ENCODE results near the gene FRMD4A. TPM values are rescaled to one million over a fixed set of nuclear protein-coding genes. Genes with fewer than 3 reads are reported as not detected.

FRMD4A gene
- total RNA-seq, 2 experiments from 2014 or later, result 0.17 TPM; not detected in 1

DNA sequence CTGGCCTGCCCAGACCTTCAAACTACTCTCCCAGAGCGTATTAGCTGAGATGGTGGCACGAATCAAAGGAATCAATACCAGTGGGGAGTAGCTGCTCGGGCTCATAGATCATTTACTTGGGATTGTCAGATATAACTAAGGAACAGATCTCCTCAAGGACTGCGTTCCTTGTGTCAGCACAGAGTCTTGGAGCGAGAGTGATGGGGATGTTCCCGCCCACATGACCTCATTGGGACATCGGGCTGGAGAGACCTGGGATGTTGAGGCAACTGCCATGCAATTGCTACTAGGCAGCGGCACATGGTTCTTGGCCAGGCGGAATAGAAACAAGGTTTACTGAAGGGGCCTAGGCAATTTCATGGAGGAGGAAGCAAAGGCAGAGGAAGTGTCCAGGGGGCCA, 132.6 kb downstream of the FRMD4A start:
- no TSS peak for BruUV-seq (replicated peaks)

GRCh38 chr10:14196113-14196512, 134.6 kb downstream of the FRMD4A start:
- no peaks in the 10 kb centered on the region for H3K36me3 ChIP-seq (ENCODE audit: insufficient read depth, low read length)
- H3K9me3 ChIP-seq (ENCODE audit: low read length), result no peaks in the 10 kb centered on the region
- H4K20me1 ChIP-seq (ENCODE audit: insufficient read depth, low read length), result no peaks in the 10 kb centered on the region
- H3K4me3 ChIP-seq (ENCODE audit: low read depth, low read length, poor library complexity, severe bottlenecking), result no peak overlapping the region
- intact Hi-C loops (cut with micrococcal nuclease; ENCODE audit: unreplicated experiment), result loop anchor here (5.0 kb wide), 2 partner anchors 126 to 281 kb away; no protein-coding TSS in a partner anchor
- H3K4me1 ChIP-seq (ENCODE audit: insufficient read depth, low read length, poor library complexity, severe bottlenecking), result no peaks in the 10 kb centered on the region
- H3K9me2 ChIP-seq (ENCODE audit: insufficient read depth, low read length), result no peaks in the 10 kb centered on the region
- H3K79me2 ChIP-seq (ENCODE audit: insufficient read depth, low read depth, low read length), result no peaks in the 10 kb centered on the region
- H3K27ac ChIP-seq (ENCODE audit: low read depth, low read length, poor library complexity, severe bottlenecking), result no peak overlapping the region
- no peak for DNase-seq (ENCODE audit: low spot score)
- ChIA-PET POLR2A (interaction anchor here (0.7 to 0.8 kb wide), 2 partner anchors 145 to 406 kb away, joined by 3 read pairs; no protein-coding TSS in a partner anchor), CTCF (ENCODE audit: unreplicated experiment) (no interaction called here)
- no peak overlapping the region for H2AFZ ChIP-seq (ENCODE audit: low read length)
- H3K4me2 ChIP-seq (ENCODE audit: low read length), result no peak overlapping the region
- TF ChIP-seq EZH2phosphoT487 (IDR thresholded peaks at IDR 0.05; ENCODE audit: borderline replicate concordance, low read depth, low read length) (no peak), CTCF (conservative IDR thresholded peaks at IDR 0.05; ENCODE audit: low read length) (no peak)
- no TSS peak for BruUV-seq (replicated peaks)

More for the DNA sequence above, 132.6 kb downstream of the FRMD4A start:
- ChIA-PET CTCF (ENCODE audit: unreplicated experiment) (no interaction called here), POLR2A (interaction anchor here (0.7 kb wide), 1 partner anchor 13 kb away, joined by 3 read pairs; no protein-coding TSS in a partner anchor)
- Histone ChIP-seq H3K4me2 (ENCODE audit: low read length) (no peak overlapping the region), H3K79me2 (ENCODE audit: insufficient read depth, low read depth, low read length) (no peaks in the 10 kb centered on the region), H3K27ac (ENCODE audit: low read depth, low read length, poor library complexity, severe bottlenecking) (no peak overlapping the region), H3K9me3 (ENCODE audit: low read length) (no peaks in the 10 kb centered on the region), H2AFZ (ENCODE audit: low read length) (no peak overlapping the region), H3K9me2 (ENCODE audit: insufficient read depth, low read length) (no peaks in the 10 kb centered on the region), H3K36me3 (ENCODE audit: insufficient read depth, low read length) (no peaks in the 10 kb centered on the region), H4K20me1 (ENCODE audit: insufficient read depth, low read length) (no peaks in the 10 kb centered on the region), H3K4me1 (ENCODE audit: insufficient read depth, low read length, poor library complexity, severe bottlenecking) (no peaks in the 10 kb centered on the region), H3K4me3 (ENCODE audit: low read depth, low read length, poor library complexity, severe bottlenecking) (no peak overlapping the region)
- no peak for DNase-seq (ENCODE audit: low spot score)
- intact Hi-C loops (cut with micrococcal nuclease; ENCODE audit: unreplicated experiment), result loop anchor here (5.0 kb wide), 2 partner anchors 124 to 279 kb away; no protein-coding TSS in a partner anchor
- no peak for TF ChIP-seq CTCF (conservative IDR thresholded peaks at IDR 0.05; ENCODE audit: low read length)
- no peak for TF ChIP-seq EZH2phosphoT487 (IDR thresholded peaks at IDR 0.05; ENCODE audit: borderline replicate concordance, low read depth, low read length)

GRCh38 chr10:14195433-14195832, 135.3 kb downstream of the FRMD4A start:
- BruUV-seq (replicated peaks), result no TSS peak
- no peaks in the 10 kb centered on the region for H3K4me1 ChIP-seq (ENCODE audit: insufficient read depth, low read length, poor library complexity, severe bottlenecking)
- H3K36me3 ChIP-seq (ENCODE audit: insufficient read depth, low read length), result no peaks in the 10 kb centered on the region
- H3K4me2 ChIP-seq (ENCODE audit: low read length), result no peak overlapping the region
- intact Hi-C loops (cut with micrococcal nuclease; ENCODE audit: unreplicated experiment), result loop anchor here (5.0 kb wide), 2 partner anchors 127 to 282 kb away; no protein-coding TSS in a partner anchor
- TF ChIP-seq EZH2phosphoT487 (IDR thresholded peaks at IDR 0.05; ENCODE audit: borderline replicate concordance, low read depth, low read length), result no peak
- no peak for TF ChIP-seq CTCF (conservative IDR thresholded peaks at IDR 0.05; ENCODE audit: low read length)
- H3K9me2 ChIP-seq (ENCODE audit: insufficient read depth, low read length), result no peaks in the 10 kb centered on the region
- DNase-seq (ENCODE audit: low spot score), result no peak
- H3K4me3 ChIP-seq (ENCODE audit: low read depth, low read length, poor library complexity, severe bottlenecking), result no peak overlapping the region
- H3K79me2 ChIP-seq (ENCODE audit: insufficient read depth, low read depth, low read length), result no peaks in the 10 kb centered on the region
- POLR2A ChIA-PET, result interaction anchor here (0.7 to 1.2 kb wide), 3 partner anchors 10 to 405 kb away, joined by 3 to 4 read pairs (median 4); no protein-coding TSS in a partner anchor
- H2AFZ ChIP-seq (ENCODE audit: low read length), result no peak overlapping the region
- H3K27ac ChIP-seq (ENCODE audit: low read depth, low read length, poor library complexity, severe bottlenecking), result no peak overlapping the region
- no peaks in the 10 kb centered on the region for H3K9me3 ChIP-seq (ENCODE audit: low read length)
- no peaks in the 10 kb centered on the region for H4K20me1 ChIP-seq (ENCODE audit: insufficient read depth, low read length)
- CTCF ChIA-PET (ENCODE audit: unreplicated experiment), result no interaction called here
